ENCODE measurements around the gene PRICKLE2.

Gene PRICKLE2

GRCh38 chr3:64063983-64064438 is 161.3 kb downstream of the PRICKLE2 start:
- no peak for DNase-seq

- no peak for DNase-seq
These were observed 161.9 kb downstream of the PRICKLE2 start for GRCh38 chr3:64063207-64063982.

GRCh38 chr3:64061628-64062027 is 163.6 kb downstream of the PRICKLE2 start:
- no peak for DNase-seq

- DNase-seq: no peak
These were observed 165.6 kb downstream of the PRICKLE2 start for GRCh38 chr3:64059484-64060175.

- no peak for DNase-seq
These were observed 166.7 kb downstream of the PRICKLE2 start for GRCh38 chr3:64058566-64058965.

- no peak for DNase-seq
These were observed 168.0 kb downstream of the PRICKLE2 start for GRCh38 chr3:64057231-64057630.

GRCh38 chr3:64056606-64057180 is 168.6 kb downstream of the PRICKLE2 start:
- DNase-seq: no peak

GRCh38 chr3:64055076-64055475 is 170.2 kb downstream of the PRICKLE2 start:
- DNase-seq: no peak

GRCh38 chr3:64054488-64054887 is 170.8 kb downstream of the PRICKLE2 start:
- DNase-seq: no peak

GRCh38 chr3:64053581-64053980 is 171.7 kb downstream of the PRICKLE2 start:
- DNase-seq: no peak

GRCh38 chr3:64053117-64053516 is 172.1 kb downstream of the PRICKLE2 start:
- no peak for DNase-seq

- no peak for DNase-seq
These were observed 175.4 kb downstream of the PRICKLE2 start for GRCh38 chr3:64049832-64050231.

- no peak for DNase-seq
These were observed 176.1 kb downstream of the PRICKLE2 start for GRCh38 chr3:64049136-64049535.

GRCh38 chr3:64048631-64049061 is 176.6 kb downstream of the PRICKLE2 start:
- DNase-seq: no peak

- no peak for DNase-seq
These were observed 177.5 kb downstream of the PRICKLE2 start for GRCh38 chr3:64047787-64048186.

GRCh38 chr3:64046996-64047594 is 178.2 kb downstream of the PRICKLE2 start:
- DNase-seq: no peak

- no peak for DNase-seq
These were observed 178.7 kb downstream of the PRICKLE2 start for GRCh38 chr3:64046592-64046991.

- no peak for DNase-seq
These were observed 182.3 kb downstream of the PRICKLE2 start for GRCh38 chr3:64042952-64043351.
